Hindlimb muscle (tissue), 1 donor: ENCODE measurements around the gene SMYD4. TPM values are rescaled to one million over a fixed set of nuclear protein-coding genes. Genes with fewer than 3 reads are reported as not detected.
"Not testable (repeated sequence)": the region's sequence is repeated elsewhere in the genome, so short reads cannot be mapped to it uniquely, and the experiment has no call there.

Source experiments
- DNase-seq: peaks from one replicate; pipeline ENCODE4 v3.0.0-alpha.2; 2013
- polyA plus RNA-seq: library from polyadenylated mRNA; unstranded; fragments of 120-200 nt; gene quantifications from one replicate; pipeline ENCODE4 v1.2.1, GENCODE V29; 2013; ENCODE audit not compliant: insufficient read length

The SMYD4 gene
- polyA plus RNA-seq, 1 donor, result 10.4 TPM

DNA sequence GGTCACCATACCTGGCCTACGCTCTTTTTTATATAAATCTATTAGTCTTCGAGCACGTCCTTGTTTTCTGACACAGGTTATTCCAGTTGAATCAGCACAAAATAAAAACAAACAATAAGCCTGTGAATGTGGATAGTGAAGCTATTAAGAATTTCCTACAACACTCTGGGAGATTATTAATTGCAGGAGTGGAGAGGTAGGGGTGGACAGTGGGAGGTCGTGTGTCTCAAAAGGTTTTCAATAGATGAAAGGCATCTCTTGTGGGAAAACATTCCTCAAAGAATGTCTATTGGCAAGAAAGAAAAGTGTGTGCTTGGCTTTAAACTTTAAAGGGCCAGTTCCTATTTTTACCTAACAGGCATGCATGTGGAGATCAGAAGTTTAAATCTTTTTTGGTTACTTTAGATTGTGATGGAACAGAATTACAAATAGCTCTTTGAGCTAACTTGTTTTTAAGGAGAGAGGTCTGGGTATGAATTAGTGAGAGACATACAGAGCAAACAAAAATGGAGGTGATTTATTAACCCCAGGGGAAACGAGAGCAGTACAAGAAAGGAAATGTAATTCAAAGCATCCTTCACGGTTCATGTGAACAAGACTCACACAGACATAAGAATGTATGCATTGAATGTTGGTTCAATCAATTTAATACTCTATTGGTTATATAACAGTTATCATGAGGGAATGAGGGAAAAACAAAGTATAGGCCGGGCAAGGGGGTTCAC, 9.0 kb downstream of the SMYD4 start:
- no peak for DNase-seq

DNA sequence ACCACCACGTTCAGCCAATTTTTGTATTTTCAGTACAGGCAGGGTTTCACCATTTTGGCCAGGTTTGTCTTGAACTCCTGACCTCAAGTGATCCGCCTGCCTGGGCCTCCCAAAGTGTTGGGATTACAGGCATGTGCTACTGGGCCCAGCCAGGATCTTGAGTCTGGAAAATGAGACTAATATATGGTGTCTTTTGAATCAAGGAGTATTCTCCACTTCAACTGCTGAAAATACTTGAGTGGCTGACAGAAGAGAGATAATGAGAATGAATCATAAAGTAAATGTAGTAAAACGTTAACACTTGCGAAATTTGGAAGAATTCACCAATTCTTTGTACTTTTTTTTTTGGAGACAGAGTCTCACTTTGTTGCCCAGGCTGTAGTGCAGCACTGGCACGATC, 16.6 kb downstream of the SMYD4 start:
- no peak for DNase-seq

DNA sequence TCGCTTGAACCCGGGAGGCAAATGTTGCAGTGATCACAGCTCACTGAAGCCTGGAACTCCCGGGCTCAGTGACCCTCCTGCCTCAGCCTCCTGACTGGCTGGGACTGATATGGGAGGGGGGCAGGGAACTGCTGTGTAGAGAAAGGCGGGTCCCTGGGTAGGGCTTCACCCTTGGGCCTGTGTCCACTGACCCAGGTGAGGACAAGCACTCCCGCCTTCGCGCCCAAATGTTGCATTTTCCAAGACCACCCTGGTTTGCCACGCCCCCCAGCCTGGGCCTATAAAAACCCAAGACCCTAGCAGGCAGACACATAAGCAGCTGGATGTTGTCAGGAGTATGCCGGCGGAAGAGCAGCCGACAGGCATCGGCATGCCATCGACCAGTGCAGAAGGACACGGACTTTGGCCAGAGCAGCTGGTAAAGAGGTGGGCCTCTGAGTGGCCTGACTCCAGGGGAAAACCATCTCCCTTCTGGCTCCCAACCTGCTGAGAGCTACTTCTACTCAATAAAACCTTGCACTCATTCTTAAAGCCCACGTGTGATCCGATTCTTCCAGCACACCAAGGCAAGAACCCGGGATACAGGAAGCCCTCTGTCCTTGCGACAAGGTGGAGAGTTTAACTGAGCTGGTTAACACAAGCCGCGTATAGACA, 19.1 kb downstream of the SMYD4 start:
- DNase-seq, result no peak

DNA sequence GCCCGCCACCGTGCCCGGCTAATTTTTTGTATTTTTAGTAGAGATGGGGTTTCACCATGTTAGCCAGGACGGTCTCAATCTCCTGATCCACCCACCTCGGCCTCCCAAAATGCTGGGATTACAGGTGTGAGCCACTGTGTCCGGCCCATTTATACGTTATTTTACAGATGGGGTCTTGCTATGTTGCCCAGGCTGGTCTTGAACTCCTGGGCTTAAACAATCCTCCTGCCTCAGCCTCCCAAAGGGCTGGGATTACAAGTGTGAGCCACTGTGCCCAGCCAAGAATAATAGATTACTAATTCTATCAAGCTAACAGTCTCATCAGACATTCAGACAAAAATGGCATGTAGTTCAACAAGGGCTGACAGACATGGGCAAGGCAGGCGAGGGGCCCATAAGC, 19.9 kb downstream of the SMYD4 start:
- not testable (repeated sequence) for DNase-seq

DNA sequence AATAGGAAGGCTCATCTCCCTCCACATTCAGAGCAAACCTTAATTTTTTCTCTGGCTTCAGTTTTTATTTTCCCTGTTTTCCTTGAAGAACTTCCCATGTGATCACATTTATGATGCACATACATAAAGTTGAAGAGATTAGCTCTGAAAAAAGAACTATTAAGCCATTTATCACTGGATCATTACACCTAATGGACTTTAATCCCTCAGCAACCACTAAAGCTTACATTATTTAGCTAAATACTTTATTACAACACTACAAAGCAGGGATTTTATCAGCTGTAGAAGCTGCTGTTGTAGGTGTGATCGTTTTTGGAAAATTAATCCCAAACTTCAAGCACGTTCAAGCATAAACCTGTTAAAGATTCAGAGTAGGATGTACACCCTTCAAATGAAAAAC, 21.1 kb downstream of the SMYD4 start:
- no peak for DNase-seq

DNA sequence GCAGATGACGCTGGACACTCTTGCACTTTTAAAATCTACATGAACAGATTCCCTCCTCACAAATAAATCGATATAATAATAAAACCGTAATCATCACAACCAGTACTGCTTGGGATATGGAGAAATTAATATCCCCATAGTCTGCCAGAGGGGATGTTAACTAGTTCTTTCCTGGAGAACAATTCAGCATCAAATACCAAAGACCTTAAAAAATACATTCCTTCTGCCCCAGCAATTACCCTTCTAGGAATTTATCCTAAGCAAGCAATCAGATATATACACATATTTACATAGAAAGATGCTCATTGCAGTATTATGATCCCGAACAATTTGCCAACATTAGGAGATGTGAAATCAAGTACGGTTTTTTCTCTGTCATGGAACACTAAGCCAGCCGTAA, 21.8 kb downstream of the SMYD4 start:
- no peak for DNase-seq

DNA sequence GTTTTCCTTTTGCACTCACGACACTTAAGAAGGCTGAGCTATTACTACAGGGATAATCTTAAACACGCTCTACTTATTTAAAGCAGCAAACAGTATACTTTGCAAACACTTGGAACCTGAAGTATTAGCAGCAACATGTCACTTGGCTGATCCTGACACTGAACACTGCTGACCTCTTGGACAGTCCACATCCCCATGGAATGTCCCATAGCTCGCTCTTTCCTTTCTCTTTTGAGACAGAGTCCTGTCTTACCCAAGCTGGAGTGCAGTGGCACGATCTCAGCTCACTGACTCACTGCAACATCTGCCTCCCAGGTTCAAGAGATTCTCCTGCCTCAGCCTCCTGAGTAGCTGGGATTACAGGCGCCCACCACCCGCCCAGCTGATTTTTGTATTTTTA, 26.4 kb downstream of the SMYD4 start:
- DNase-seq, result no peak

DNA sequence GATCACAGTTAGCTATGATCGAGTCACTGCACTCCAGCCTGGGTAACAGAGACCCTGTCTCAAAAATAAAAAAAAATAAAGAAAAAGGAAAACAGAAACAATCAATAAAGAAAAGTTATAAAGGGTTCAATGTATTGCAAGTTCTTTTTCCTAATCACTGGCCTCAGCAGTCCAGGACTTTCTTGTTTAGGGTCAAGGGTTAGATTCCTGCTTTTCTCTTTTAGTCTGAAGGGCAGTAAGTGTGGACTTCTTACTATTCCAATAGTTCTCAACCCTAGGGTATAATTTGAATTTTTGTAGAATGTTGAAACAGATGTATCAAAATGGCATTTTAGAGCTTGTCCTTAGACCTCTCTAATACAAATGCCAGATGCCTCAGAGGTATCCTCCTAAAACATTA, 27.3 kb downstream of the SMYD4 start:
- DNase-seq, result no peak

DNA sequence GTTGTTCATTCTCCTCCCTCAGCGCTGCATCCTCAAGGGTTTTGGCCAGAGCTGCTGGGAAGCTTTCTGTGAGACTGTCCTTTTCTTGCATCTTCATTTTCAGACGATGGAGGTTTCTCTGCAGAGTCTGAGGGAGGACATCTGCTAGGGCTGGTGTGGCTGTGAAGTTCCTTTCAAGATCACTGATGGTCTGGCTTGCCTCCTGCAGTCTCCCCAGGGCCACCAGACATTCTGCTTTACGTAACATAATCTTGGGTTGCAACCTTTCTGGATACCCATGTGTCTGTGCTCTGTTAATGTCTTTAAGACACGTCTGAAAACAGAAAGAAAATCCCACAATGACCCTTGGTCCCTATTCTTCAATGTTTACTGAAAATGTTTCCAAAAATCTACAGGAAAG, 29.0 kb downstream of the SMYD4 start:
- no peak for DNase-seq

DNA sequence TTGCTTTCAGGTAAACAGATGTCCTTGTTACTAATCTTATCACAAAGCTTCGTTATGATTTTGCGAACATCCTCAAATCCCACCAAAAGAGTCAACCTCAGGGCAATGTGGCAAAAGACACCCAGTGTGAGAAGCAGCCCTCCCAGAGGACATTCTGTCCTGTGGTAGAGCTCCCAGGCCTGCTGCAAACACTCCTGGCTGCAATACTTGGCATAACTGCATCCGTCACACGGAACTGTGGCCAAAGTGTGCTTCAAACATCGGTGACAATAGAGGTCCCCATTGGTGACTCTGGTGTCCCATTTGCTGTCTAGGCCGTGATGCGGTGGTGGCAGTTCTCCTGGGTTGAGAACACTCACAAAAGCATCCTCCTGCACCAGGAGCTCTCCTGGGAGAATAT, 29.5 kb downstream of the SMYD4 start:
- DNase-seq, result no peak

DNA sequence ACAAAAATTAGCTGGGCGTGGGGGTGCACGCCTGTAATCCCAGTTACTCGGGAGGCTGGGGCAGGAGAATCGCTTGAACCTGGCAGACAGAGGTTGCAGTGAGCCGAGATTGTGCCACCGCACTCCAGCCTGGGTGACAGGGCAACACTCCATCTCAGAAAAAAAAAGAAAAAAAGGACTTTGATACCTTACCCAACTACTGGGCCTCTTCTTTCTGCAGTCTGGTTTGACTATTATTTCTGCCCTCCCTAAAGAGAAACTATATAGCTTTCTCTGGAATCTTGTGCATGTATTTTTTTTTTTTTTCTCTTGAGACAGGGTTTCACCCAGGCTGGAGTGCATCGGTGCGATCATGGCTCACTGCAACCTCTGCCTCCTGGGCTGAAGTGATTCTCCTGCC, 31.9 kb downstream of the SMYD4 start:
- DNase-seq, result not testable (repeated sequence)

DNA sequence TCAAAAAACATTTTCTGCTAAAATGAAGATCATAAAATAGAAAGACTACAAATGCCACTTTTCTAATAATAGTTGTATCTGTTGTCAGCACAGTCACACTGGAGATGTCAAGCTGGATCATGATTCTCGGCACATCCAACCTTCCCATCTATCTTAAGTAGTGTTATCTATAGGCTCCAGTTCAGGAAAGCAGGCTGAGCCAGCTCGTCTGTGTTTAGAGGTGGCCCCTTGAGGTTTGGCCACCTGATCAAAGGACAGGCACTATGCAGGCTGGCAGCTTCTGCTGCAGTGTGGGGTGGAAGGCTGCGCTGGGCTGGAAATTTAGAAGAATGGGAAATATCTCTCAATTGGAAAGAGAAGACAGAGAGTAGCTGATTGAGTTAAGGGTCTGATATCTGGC, 32.4 kb downstream of the SMYD4 start:
- no peak for DNase-seq

DNA sequence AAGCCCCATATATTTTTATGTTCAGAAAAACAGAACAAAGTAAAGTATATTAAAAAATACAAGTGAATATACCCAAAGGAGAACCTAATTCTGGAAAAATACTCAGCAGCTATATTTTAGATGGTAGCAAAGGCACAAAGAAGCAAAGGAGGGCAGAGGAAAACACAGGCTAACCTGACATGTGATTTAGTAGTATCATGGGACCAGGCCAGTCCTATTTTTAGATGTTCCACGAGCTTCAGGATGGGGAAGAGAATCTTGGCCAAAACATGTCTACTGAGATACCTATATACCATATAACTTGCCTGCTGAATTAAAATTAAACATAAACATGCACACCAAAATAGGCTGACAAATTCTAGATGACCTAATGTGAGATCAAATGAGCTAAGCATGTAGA, 32.9 kb downstream of the SMYD4 start:
- DNase-seq, result no peak

DNA sequence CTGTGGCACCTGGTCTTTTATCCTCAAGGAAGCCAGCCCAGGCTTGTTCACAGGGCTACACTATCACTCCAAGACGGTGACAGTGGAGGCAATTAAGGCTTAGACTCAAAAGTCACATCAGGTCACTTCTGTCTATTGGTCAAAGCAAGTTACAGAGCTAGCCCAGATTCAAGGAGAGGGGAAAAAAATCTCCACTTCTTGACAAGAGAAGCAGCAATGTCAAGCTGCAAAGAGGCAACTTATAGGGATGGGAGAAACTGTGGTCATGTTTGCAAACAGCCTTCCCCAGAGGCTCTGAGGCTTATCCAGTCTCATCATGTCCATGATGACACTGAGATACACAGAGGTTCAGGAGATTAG, 36.3 kb downstream of the SMYD4 start:
- DNase-seq, result no peak

DNA sequence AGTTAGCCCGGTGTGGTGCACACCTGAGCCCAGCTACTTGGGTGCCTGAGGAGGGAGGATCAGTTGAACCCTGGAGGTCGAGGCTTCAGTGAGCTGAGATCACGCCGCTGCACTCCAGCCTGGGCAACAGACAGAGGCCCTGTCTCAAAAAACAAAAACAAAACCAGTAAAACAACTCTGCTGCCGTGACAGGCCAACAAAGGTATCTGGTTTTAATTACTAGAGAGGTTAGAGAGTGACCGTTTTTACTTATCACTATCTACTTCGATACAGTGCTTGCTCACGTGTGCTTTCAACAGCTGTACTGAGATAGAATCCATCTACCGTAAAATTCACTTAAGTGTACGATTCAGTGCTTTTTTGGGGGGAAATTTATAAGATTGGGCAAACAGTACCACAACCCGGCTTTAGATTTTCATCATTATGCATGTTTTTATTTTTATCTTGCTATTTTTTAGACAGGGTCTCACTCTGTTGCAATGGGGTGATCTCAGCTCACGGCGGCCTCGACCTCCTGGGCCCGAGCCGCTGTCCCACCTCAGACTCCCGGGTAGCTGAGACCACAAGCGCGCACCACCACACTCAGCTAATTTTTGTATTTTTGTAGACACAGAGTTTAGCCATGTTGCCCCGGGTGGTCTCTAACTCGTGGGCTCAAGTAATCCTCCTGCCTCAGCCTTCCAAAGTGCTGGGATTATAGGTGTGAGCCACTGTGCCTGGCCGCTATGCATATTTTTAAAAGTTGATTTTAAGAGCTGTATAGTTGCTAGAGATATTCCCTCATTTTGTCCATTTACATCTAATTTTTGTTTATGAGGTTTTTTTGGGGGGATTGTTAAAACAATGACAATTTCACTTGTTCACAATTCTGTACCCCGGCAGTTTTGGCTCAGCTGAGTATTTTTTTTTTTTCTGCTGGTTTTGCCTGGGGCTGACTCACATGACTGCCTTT, 36.9 kb downstream of the SMYD4 start:
- no peak for DNase-seq

DNA sequence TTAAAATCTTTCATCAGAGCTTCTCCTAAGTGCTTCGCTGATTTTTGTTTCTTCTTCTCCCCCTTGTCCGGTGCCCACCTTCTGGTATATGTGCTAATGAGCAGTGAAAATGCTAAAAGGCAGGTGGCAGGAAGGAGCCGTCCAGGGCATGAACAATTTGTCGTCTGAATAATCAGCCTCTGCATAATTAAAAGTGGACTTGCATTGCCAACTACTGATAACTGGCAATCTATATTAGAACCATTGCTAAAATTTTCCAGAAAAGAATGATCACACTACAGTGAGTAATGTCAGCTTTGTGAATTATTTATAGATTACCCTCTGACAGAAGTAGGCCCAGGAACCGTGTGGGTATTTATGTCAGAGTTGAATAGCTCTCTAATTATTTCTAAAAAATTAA, 39.8 kb downstream of the SMYD4 start:
- no peak for DNase-seq

DNA sequence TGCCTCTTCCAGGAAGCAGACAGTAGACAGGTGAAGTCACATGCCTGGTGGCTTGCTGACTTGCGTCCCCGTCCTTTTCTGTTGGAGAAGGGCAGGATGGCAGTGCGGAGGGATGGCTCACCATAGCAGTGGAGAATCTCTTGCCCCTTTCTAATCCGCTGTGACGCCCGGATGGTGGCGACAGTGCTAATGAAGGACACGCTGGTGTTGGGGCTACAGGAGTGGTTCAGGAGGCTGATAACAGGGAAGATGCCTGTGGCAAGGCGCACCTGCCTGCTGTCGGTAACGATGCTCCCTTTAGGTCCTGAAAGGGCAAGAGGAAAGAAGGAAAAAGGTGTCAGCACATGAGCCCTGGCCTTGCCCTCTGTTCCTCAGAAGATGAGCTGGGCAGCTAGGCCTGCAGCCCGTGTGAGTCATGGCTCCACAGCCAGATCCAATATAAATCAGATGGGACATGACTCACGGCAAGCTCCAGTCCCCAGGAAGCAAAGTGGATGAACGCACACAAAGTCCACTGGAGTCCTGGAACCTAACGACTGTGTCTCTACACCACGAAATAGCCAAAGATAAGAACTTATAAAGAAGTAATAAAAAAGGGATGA, 42.3 kb downstream of the SMYD4 start:
- no peak for DNase-seq

DNA sequence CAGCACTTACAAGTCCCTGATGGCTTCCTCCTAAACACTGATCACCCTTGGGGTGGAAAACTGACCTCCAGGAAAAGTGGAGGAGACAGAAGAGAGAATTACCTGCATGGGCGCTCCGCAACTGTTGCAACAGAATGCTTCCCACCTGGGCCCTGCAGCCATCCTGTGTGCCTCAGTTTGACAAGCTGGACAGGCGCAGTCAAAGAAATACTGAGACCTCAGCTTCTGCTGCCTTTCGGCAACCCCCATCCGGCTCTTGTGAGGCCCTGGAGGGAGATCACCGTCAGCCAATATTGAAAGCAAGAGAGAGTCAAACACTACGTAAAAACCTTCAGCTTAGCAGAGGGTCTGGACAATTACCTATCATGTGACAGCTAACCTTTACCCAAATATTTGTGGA, 43.0 kb downstream of the SMYD4 start:
- DNase-seq, result no peak

DNA sequence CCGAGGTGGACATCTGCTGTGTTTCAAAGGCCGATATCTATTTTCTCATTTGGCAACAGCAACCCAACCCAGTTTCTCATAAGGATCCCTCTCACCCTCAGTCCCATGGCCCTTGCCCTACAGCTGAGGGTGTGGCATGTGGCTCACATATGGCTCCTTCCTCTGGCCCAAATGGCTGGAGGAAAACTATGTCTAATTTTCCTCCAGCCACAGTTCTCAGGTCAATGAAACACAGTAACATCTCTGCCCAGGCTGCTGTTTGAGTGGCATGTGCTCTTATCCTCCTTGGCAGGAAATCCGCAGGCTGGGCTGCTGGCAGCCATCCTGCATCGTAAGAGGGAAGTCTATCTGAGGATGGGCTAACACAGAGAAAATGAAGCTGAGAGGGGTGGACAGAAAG, 43.8 kb downstream of the SMYD4 start:
- no peak for DNase-seq

DNA sequence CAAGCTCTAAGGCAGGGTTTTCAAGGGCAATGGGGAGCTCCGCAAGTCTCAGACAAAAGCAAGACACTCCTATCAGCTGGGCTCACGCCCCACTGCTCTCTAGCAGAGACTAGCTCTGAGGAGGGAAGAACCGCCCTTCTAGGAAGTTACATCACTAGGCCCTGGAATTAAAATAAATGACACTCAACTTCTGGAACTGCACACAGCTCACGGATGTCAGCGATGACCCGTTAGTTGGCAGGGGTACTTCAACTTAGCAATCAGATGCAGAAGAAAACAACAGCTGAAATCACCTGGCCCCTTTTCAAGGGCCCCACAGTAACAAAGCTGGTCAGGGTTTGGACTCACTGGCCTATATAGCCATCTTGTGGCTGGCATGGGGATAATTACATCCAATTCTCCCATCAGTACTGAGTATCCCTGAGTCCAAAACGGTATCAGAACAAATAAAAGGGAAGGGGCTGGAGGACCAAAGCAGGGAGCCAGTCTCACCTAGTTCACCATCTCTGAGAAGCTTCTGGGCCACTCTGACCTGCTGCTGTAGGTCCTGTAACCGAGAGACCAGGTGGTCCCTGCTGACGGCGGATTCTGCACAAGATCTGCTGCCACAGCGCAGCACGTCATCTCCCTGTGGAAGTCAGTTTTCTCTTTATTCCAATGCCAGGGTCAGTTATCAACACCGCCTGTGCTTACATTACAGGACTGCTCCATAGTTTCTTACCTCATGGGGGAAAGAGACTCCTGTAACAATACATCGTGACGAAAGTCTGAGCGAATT, 45.7 kb downstream of the SMYD4 start:
- DNase-seq, result peak; percentile 89

DNA sequence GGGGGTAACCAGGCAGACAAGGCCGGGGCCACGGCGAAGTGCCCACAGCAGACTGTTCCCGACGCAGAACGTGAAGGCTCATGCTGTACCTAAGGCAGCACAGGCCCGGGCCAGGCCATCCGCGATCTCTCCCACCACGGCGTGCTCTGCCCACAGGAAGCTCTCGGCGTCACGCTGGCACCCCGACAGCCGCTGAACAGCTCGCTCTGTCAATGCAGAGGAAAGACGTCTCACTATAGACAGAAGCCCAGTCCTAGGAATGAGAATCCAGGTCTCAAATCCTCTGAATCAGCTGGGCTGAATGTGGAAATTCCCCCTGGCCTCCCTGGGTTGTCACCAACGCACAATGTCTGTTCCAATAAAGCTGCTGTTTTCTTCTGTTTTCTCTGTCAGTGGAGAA, 46.4 kb downstream of the SMYD4 start:
- DNase-seq, result no peak

DNA sequence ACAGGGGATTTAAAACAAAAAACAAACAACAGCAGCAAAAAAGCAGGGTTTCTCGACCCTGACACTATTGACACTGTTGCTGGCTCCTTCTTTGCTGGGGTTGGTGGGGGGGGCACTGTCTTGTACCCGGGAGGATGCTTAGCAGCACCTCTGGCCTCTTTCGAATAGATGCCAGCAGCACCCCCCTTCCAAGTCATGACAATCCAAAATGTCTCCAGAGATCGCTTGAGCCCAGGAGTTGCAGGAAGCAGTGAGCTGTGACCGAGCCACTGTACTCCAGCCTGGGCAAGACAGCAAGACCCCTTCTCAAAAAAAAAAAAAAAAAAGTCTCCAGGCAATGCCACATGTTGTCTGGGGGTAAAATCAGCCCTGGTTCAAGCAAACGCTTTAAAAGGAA, 47.5 kb downstream of the SMYD4 start:
- no peak for DNase-seq
